DOHH2 (cell line): ENCODE results near the gene ITGA3.

ENCODE experiments used
- H3F3A ChIP-seq: fragments of 200-600 bp; sonication (generic), shearing (Covaris generic); 2 replicates; pipeline ENCODE4 v1.6.0; 2016; ENCODE audit warnings: antibody characterized with exemption, mild to moderate bottlenecking; ENCODE audit not compliant: control insufficient read depth, insufficient read depth
- H3K27ac ChIP-seq: fragments of 200-600 bp; sonication (generic); 2 replicates; pipeline ENCODE4 v1.5.1; 2014; ENCODE audit warnings: low read depth, mild to moderate bottlenecking, low read length, moderate library complexity
- H3K27me3 ChIP-seq: fragments of 200-600 bp; sonication (generic); 2 replicates; pipeline ENCODE4 v1.6.1; 2014; ENCODE audit warnings: mild to moderate bottlenecking, low read length, mixed read lengths; ENCODE audit not compliant: control insufficient read depth
- H3K36me3 ChIP-seq: fragments of 200-600 bp; sonication (generic); 2 replicates; pipeline ENCODE4 v1.6.1; 2014; ENCODE audit warnings: mild to moderate bottlenecking, low read length, moderate library complexity, mixed read lengths; ENCODE audit not compliant: control insufficient read depth
- H3K4me1 ChIP-seq: fragments of 200-600 bp; sonication (generic); 2 replicates; pipeline ENCODE4 v1.6.1; 2014; ENCODE audit warnings: mild to moderate bottlenecking, low read length, mixed read lengths; ENCODE audit not compliant: control insufficient read depth
- H3K4me2 ChIP-seq: fragments of 200-600 bp; sonication (generic); 2 replicates; pipeline ENCODE4 v1.6.0; 2014; ENCODE audit warnings: mild to moderate bottlenecking, low read length, moderate library complexity
- H3K4me3 ChIP-seq: fragments of 200-600 bp; sonication (generic); 2 replicates; pipeline ENCODE4 v1.5.1; 2014; ENCODE audit warnings: mild to moderate bottlenecking, low read length, mixed read lengths
- H3K79me2 ChIP-seq: fragments of 200-600 bp; sonication (generic); 2 replicates; pipeline ENCODE4 v1.6.1; 2014; ENCODE audit warnings: mild to moderate bottlenecking, low read length, mixed read lengths; ENCODE audit not compliant: control insufficient read depth
- H3K9me2 ChIP-seq: fragments of 200-600 bp; sonication (generic); replicated peaks from 2 replicates; pipeline ENCODE4 v1.6.1; 2014; ENCODE audit warnings: mild to moderate bottlenecking, low read length, mixed read lengths; ENCODE audit not compliant: control insufficient read depth
- H3K9me3 ChIP-seq: fragments of 200-600 bp; sonication (generic); 2 replicates; pipeline ENCODE4 v1.6.1; 2014; ENCODE audit warnings: antibody characterized with exemption, low read length, mixed read lengths; ENCODE audit not compliant: control insufficient read depth, insufficient read depth
- H4K20me1 ChIP-seq: fragments of 200-600 bp; sonication (generic); 2 replicates; pipeline ENCODE4 v1.6.0; 2014; ENCODE audit warnings: low read depth, mild to moderate bottlenecking, antibody characterized with exemption, low read length, moderate library complexity; ENCODE audit not compliant: control insufficient read depth, insufficient read depth
- CTCF ChIP-seq: fragments of 200-600 bp; sonication (generic); IDR thresholded peaks from one replicate; pipeline ENCODE4 v1.5.1; 2014; ENCODE audit warnings: antibody characterized with exemption, mild to moderate bottlenecking, low read depth, low read length; ENCODE audit not compliant: poor library complexity, severe bottlenecking
- EZH2phosphoT487 ChIP-seq: fragments of 200-600 bp; sonication (generic); IDR thresholded peaks from 2 replicates; pipeline ENCODE4 v1.6.1; 2017; ENCODE audit warnings: borderline replicate concordance, mild to moderate bottlenecking, antibody characterized with exemption, low read length, moderate library complexity, mixed read lengths

The ITGA3 gene

DNA sequence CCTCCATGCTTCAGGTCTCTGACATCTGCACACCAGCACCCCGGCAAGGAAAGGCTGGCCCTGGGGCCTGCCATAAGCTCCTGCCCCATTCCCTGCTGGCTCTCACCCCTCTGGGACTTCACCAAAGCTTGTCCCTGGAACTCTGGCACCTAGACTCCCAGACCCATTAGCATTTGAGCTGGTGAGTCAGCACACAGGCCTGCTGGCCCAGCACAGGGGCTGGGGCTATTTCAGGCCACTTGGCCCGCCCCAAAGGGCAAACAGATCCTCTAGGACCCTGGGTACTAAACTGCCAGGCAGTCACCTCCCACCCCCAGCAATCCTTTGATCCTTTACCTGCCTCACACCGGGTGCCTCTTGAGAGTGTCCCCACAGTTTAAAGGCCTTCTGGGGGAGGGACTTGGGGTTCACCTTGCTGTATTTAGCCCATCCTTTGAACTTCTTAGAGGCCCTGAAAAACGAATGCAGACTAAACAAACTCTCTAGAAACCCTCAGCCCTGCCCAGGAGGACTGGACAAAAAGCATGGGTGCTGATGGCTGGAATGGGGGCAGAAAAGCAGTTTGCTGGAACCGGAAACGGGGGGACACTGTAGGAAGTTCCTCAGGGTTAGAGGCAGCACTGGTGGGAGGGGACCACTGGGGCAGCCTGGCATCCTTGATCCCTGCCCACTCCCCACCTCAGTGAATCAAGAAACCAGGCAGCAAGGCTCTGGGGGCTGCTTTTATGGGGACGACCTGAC lies 77.3 kb downstream of the ITGA3 start:
- 0 out of 2 replicates have a peak, but pooled peaks cover 5% of the 10 kb centered on the region for H3F3A ChIP-seq
- H3K27ac ChIP-seq = no peak overlapping the region
- H3K27me3 ChIP-seq = peaks cover 26% of the 10 kb centered on the region
- H3K4me3 ChIP-seq = no peak overlapping the region
- H4K20me1 ChIP-seq = 0 out of 2 replicates have a peak, but pooled peaks cover 7% of the 10 kb centered on the region
- TF ChIP-seq CTCF = no peak
- no peak for TF ChIP-seq EZH2phosphoT487
- H3K36me3 ChIP-seq = peaks cover 39% of the 10 kb centered on the region
- H3K79me2 ChIP-seq = no peaks in the 10 kb centered on the region
- no peaks in the 10 kb centered on the region for H3K9me2 ChIP-seq
- peaks cover 6% of the 10 kb centered on the region; the same call in 1 of the 2 replicates for H3K4me1 ChIP-seq
- no peaks in the 10 kb centered on the region for H3K9me3 ChIP-seq
- H3K4me2 ChIP-seq = no peak overlapping the region

- Histone ChIP-seq H3K27me3 (peaks cover 21% of the 10 kb centered on the region), H3K9me2 (no peaks in the 10 kb centered on the region), H3K27ac (no peak overlapping the region), H3K4me1 (peaks cover 6% of the 10 kb centered on the region; the same call in 1 of the 2 replicates), H3K79me2 (no peaks in the 10 kb centered on the region), H3K9me3 (no peaks in the 10 kb centered on the region), H3F3A (0 out of 2 replicates have a peak, but pooled peaks cover 5% of the 10 kb centered on the region), H3K4me2 (no peak overlapping the region), H3K4me3 (no peak overlapping the region), H3K36me3 (peaks cover 44% of the 10 kb centered on the region), H4K20me1 (peaks cover 10% of the 10 kb centered on the region; the same call in 1 of the 2 replicates)
- TF ChIP-seq CTCF = no peak
- TF ChIP-seq EZH2phosphoT487 = no peak
Observed at GRCh38 chr17:50133769-50134099, 77.8 kb downstream of the ITGA3 start.

- Histone ChIP-seq H3F3A (0 out of 2 replicates have a peak, but pooled peaks cover 5% of the 10 kb centered on the region), H3K79me2 (peaks cover 5% of the 10 kb centered on the region), H3K4me3 (no peak overlapping the region), H3K27ac (no peak overlapping the region), H3K9me3 (no peaks in the 10 kb centered on the region), H3K4me1 (peaks cover 6% of the 10 kb centered on the region; the same call in 1 of the 2 replicates), H3K9me2 (no peaks in the 10 kb centered on the region), H3K36me3 (peaks cover 52% of the 10 kb centered on the region), H3K27me3 (peaks cover 15% of the 10 kb centered on the region), H4K20me1 (peaks cover 17% of the 10 kb centered on the region), H3K4me2 (no peak overlapping the region)
- TF ChIP-seq EZH2phosphoT487 = no peak
- no peak for TF ChIP-seq CTCF
Observed at GRCh38 chr17:50134206-50135110, 78.5 kb downstream of the ITGA3 start.
